ENCODE results near the gene ATF7IP. TPM values are rescaled to one million over a fixed set of nuclear protein-coding genes. Genes with fewer than 3 reads are reported as not detected.
"Not testable (repeated sequence)": the region's sequence is repeated elsewhere in the genome, so short reads cannot be mapped to it uniquely, and the experiment has no call there.

ATF7IP gene
- total RNA-seq, 2 experiments from 2014 or later, result 101 to 107 TPM

GRCh38 chr12:14325716-14326343, 39.7 kb upstream of the ATF7IP start:
- H3K9me3 Mint-ChIP-seq, result peaks cover 3% of the 10 kb centered on the region

GRCh38 chr12:14326699-14327098, 38.8 kb upstream of the ATF7IP start:
- Mint-ChIP-seq H3K4me3 (no peak overlapping the region), H3K9me3 (peaks cover 7% of the 10 kb centered on the region), H3K4me1 (ENCODE audit: low read depth) (no peaks in the 10 kb centered on the region), H3K27me3 (no peaks in the 10 kb centered on the region), H3K36me3 (ENCODE audit: low read depth) (no peaks in the 10 kb centered on the region), H3K27ac (no peak overlapping the region)
- intact Hi-C loops (cut with micrococcal nuclease), result no loop called here
- DNase-seq (no peak), ATAC-seq (no peak)
- CTCF ChIA-PET, result no interaction called here
- no peak for TF ChIP-seq CTCF (IDR thresholded peaks at IDR 0.05)
- POLR2A ChIA-PET, result no interaction called here

More at GRCh38 chr12:14325716-14326343, 39.7 kb upstream of the ATF7IP start:
- H3K4me3 Mint-ChIP-seq, result no peak overlapping the region
- no peak overlapping the region for H3K27ac Mint-ChIP-seq
- no peaks in the 10 kb centered on the region for H3K4me1 Mint-ChIP-seq (ENCODE audit: low read depth)
- intact Hi-C loops (cut with micrococcal nuclease), result no loop called here
- DNase-seq, result no peak
- ATAC-seq, result no peak
- ChIA-PET POLR2A (no interaction called here), CTCF (interaction anchor here (1.3 kb wide), 1 partner anchor 12 kb away, joined by 3 read pairs; no protein-coding TSS in a partner anchor)
- H3K27me3 Mint-ChIP-seq, result no peaks in the 10 kb centered on the region
- no peak for TF ChIP-seq CTCF (IDR thresholded peaks at IDR 0.05)
- no peaks in the 10 kb centered on the region for H3K36me3 Mint-ChIP-seq (ENCODE audit: low read depth)

GRCh38 chr12:14327711-14328110, 37.8 kb upstream of the ATF7IP start:
- no peaks in the 10 kb centered on the region for H3K4me1 Mint-ChIP-seq (ENCODE audit: low read depth)
- intact Hi-C loops (cut with micrococcal nuclease), result no loop called here
- CTCF ChIA-PET, result no interaction called here

GRCh38 chr12:14332482-14332881, 33.0 kb upstream of the ATF7IP start:
- no peak for TF ChIP-seq CTCF (IDR thresholded peaks at IDR 0.05)
- intact Hi-C loops (cut with micrococcal nuclease), result no loop called here

More at GRCh38 chr12:14327711-14328110, 37.8 kb upstream of the ATF7IP start:
- Mint-ChIP-seq H3K27me3 (no peaks in the 10 kb centered on the region), H3K27ac (no peak overlapping the region), H3K4me3 (no peak overlapping the region), H3K36me3 (ENCODE audit: low read depth) (peaks cover 2% of the 10 kb centered on the region), H3K9me3 (peaks cover 15% of the 10 kb centered on the region)
- no peak for ATAC-seq
- POLR2A ChIA-PET, result no interaction called here
- TF ChIP-seq CTCF (IDR thresholded peaks at IDR 0.05), result no peak
- DNase-seq, result no peak

GRCh38 chr12:14340371-14340770, 25.1 kb upstream of the ATF7IP start:
- Mint-ChIP-seq H3K9me3 (peaks cover 30% of the 10 kb centered on the region), H3K27ac (no peak overlapping the region), H3K27me3 (no peaks in the 10 kb centered on the region), H3K36me3 (ENCODE audit: low read depth) (peaks cover 4% of the 10 kb centered on the region), H3K4me3 (no peak overlapping the region), H3K4me1 (ENCODE audit: low read depth) (no peaks in the 10 kb centered on the region)
- ATAC-seq, result no peak
- intact Hi-C loops (cut with micrococcal nuclease), result no loop called here
- ChIA-PET POLR2A (no interaction called here), CTCF (no interaction called here)
- no peak for DNase-seq
- TF ChIP-seq CTCF (IDR thresholded peaks at IDR 0.05), result no peak

More at GRCh38 chr12:14332482-14332881, 33.0 kb upstream of the ATF7IP start:
- ATAC-seq (no peak), DNase-seq (no peak)
- Mint-ChIP-seq H3K27me3 (no peaks in the 10 kb centered on the region), H3K4me1 (ENCODE audit: low read depth) (no peaks in the 10 kb centered on the region), H3K4me3 (no peak overlapping the region), H3K36me3 (ENCODE audit: low read depth) (peaks cover 4% of the 10 kb centered on the region), H3K27ac (no peak overlapping the region), H3K9me3 (peaks cover 30% of the 10 kb centered on the region)
- ChIA-PET POLR2A (interaction anchor here (0.5 kb wide), 1 partner anchor 1526 kb away, joined by 4 read pairs; no protein-coding TSS in a partner anchor), CTCF (interaction anchor here (0.9 to 1.4 kb wide), 2 partner anchors 75 to 95 kb away, joined by 3 read pairs; no protein-coding TSS in a partner anchor)

- H3K27me3 Mint-ChIP-seq; H3K36me3 Mint-ChIP-seq (ENCODE audit: low read depth); DNase-seq; ATAC-seq; H3K4me1 Mint-ChIP-seq (ENCODE audit: low read depth); H3K27ac Mint-ChIP-seq; H3K4me3 Mint-ChIP-seq; intact Hi-C loops (cut with micrococcal nuclease); POLR2A ChIA-PET: not testable (repeated sequence)
- H3K9me3 Mint-ChIP-seq, result peaks cover 33% of the 10 kb centered on the region
- CTCF ChIA-PET, result interaction anchor here (0.9 kb wide), 1 partner anchor 113 kb away, joined by 3 read pairs; no protein-coding TSS in a partner anchor
Measured at GRCh38 chr12:14351524-14351923, 14.0 kb upstream of the ATF7IP start.

GRCh38 chr12:14352066-14352465, 13.4 kb upstream of the ATF7IP start:
- POLR2A ChIA-PET; intact Hi-C loops (cut with micrococcal nuclease); H3K4me1 Mint-ChIP-seq (ENCODE audit: low read depth); DNase-seq; H3K27me3 Mint-ChIP-seq; H3K36me3 Mint-ChIP-seq (ENCODE audit: low read depth); H3K27ac Mint-ChIP-seq; ATAC-seq; H3K4me3 Mint-ChIP-seq: not testable (repeated sequence)
- CTCF ChIA-PET, result interaction anchor here (0.9 kb wide), 1 partner anchor 114 kb away, joined by 3 read pairs; no protein-coding TSS in a partner anchor
- H3K9me3 Mint-ChIP-seq, result peaks cover 33% of the 10 kb centered on the region
